SK-N-MC (cell line): ENCODE results near the gene PRKCG.

Source experiments
- FOXP2 ChIP-seq: optimal IDR thresholded peaks from 2 replicates; pipeline ENCODE3; 2011; ENCODE audit warnings: mild to moderate bottlenecking, moderate library complexity; ENCODE audit not compliant: insufficient read depth; ENCODE audit errors: extremely low read length, control extremely low read depth
- POLR2AphosphoS5 ChIP-seq: IDR thresholded peaks from 2 replicates; pipeline ENCODE4 v1.6.1; 2012; ENCODE audit warnings: mild to moderate bottlenecking, low read depth, low read length, borderline replicate concordance

DNA sequence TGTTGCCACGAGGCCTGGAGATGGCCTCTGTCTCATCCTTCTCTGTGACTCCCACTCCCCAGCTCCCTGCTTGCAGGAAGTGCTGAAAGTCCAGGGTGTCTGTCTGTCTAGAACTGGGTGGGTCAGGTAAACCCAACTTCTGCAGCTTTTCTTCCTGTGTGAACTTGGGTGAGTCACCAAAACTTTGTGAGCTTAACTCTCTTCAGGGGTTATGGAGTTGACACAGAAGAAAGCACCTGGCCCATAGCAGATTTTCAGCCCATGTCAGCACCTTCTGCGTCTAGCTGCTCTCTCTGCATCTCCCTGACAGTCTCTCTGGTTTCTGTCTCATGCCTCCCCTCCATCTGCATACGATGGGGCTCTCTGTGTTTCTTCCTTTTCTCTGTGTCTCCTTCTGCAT, 22.9 kb downstream of the PRKCG start:
- TF ChIP-seq POLR2AphosphoS5 (no peak), FOXP2 (no peak)
